Measurements from ENCODE around the gene CNR1. TPM values are rescaled to one million over a fixed set of nuclear protein-coding genes. Genes with fewer than 3 reads are reported as not detected.

The CNR1 gene
- total RNA-seq, 1 experiment from 2014 or later, result 0.48 TPM

GRCh38 chr6:88137915-88138314 lies 28.2 kb downstream of the CNR1 start (continued):
- TF ChIP-seq, protein P1, sequence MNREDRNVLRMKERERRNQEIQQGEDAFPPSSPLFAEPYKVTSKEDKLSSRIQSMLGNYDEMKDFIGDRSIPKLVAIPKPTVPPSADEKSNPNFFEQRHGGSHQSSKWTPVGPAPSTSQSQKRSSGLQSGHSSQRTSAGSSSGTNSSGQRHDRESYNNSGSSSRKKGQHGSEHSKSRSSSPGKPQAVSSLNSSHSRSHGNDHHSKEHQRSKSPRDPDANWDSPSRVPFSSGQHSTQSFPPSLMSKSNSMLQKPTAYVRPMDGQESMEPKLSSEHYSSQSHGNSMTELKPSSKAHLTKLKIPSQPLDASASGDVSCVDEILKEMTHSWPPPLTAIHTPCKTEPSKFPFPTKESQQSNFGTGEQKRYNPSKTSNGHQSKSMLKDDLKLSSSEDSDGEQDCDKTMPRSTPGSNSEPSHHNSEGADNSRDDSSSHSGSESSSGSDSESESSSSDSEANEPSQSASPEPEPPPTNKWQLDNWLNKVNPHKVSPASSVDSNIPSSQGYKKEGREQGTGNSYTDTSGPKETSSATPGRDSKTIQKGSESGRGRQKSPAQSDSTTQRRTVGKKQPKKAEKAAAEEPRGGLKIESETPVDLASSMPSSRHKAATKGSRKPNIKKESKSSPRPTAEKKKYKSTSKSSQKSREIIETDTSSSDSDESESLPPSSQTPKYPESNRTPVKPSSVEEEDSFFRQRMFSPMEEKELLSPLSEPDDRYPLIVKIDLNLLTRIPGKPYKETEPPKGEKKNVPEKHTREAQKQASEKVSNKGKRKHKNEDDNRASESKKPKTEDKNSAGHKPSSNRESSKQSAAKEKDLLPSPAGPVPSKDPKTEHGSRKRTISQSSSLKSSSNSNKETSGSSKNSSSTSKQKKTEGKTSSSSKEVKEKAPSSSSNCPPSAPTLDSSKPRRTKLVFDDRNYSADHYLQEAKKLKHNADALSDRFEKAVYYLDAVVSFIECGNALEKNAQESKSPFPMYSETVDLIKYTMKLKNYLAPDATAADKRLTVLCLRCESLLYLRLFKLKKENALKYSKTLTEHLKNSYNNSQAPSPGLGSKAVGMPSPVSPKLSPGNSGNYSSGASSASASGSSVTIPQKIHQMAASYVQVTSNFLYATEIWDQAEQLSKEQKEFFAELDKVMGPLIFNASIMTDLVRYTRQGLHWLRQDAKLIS (CRISPR knock-in tag; IDR thresholded peaks at IDR 0.05; ENCODE audit: borderline replicate concordance), result no peak
- TF ChIP-seq OVOL2 (CRISPR knock-in tag; IDR thresholded peaks at IDR 0.05; ENCODE audit: borderline replicate concordance), result no peak

GRCh38 chr6:88135578-88136114 lies 30.5 kb downstream of the CNR1 start:
- no peaks in the 10 kb centered on the region for H3K36me3 Mint-ChIP-seq
- peaks cover 6% of the 10 kb centered on the region; the same call in 1 of the 2 replicates for H3K4me1 Mint-ChIP-seq
- ATAC-seq (no peak), DNase-seq (ENCODE audit: low spot score) (no peak)
- H3K4me3 Mint-ChIP-seq, result no peak overlapping the region
- ChIA-PET CTCF (no interaction called here), POLR2A (no interaction called here)
- TF ChIP-seq TEAD1 (CRISPR knock-in tag; IDR thresholded peaks at IDR 0.05), result no peak
- TF ChIP-seq, protein P2, sequence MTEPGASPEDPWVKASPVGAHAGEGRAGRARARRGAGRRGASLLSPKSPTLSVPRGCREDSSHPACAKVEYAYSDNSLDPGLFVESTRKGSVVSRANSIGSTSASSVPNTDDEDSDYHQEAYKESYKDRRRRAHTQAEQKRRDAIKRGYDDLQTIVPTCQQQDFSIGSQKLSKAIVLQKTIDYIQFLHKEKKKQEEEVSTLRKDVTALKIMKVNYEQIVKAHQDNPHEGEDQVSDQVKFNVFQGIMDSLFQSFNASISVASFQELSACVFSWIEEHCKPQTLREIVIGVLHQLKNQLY (CRISPR knock-in tag; IDR thresholded peaks at IDR 0.05), result no peak
- TF ChIP-seq OVOL2 (CRISPR knock-in tag; IDR thresholded peaks at IDR 0.05; ENCODE audit: borderline replicate concordance), result no peak
- TF ChIP-seq CREB1 (CRISPR knock-in tag; IDR thresholded peaks at IDR 0.05), result no peak
- no peak for TF ChIP-seq ZNF317 (CRISPR knock-in tag; IDR thresholded peaks at IDR 0.05; ENCODE audit: borderline replicate concordance, low read depth)
- TF ChIP-seq RELA (CRISPR knock-in tag; IDR thresholded peaks at IDR 0.05; ENCODE audit: borderline replicate concordance), result no peak
- TF ChIP-seq, protein P1 (CRISPR knock-in tag; IDR thresholded peaks at IDR 0.05; ENCODE audit: borderline replicate concordance), result no peak
- TF ChIP-seq HMGA2 (CRISPR knock-in tag; IDR thresholded peaks at IDR 0.05), result no peak
- TF ChIP-seq ZNF232 (CRISPR knock-in tag; IDR thresholded peaks at IDR 0.05), result no peak
- no peak for TF ChIP-seq NFE2L1 (CRISPR knock-in tag; IDR thresholded peaks at IDR 0.05)
- no peak for TF ChIP-seq FOXK1 (CRISPR knock-in tag; IDR thresholded peaks at IDR 0.05)
- TF ChIP-seq NFYB (CRISPR knock-in tag; conservative IDR thresholded peaks at IDR 0.05; ENCODE audit: low read depth), result no peak
- TF ChIP-seq ELF4 (CRISPR knock-in tag; IDR thresholded peaks at IDR 0.05; ENCODE audit: low read depth), result no peak
- no peak for TF ChIP-seq FOXJ3 (CRISPR knock-in tag; IDR thresholded peaks at IDR 0.05; ENCODE audit: borderline replicate concordance)
- no peak for TF ChIP-seq ZNF423 (CRISPR knock-in tag; IDR thresholded peaks at IDR 0.05)
- no peaks in the 10 kb centered on the region for H3K9me3 Mint-ChIP-seq
- no peaks in the 10 kb centered on the region; the same call in 1 of the 2 replicates for H3K27me3 Mint-ChIP-seq (ENCODE audit: low read depth)
- no peak overlapping the region for H3K27ac Mint-ChIP-seq

GRCh38 chr6:88134575-88134974 lies 31.6 kb downstream of the CNR1 start:
- CTCF ChIA-PET, result no interaction called here
- Mint-ChIP-seq H3K9me3 (no peaks in the 10 kb centered on the region), H3K27ac (no peak overlapping the region)
- TF ChIP-seq USF2 (CRISPR knock-in tag; IDR thresholded peaks at IDR 0.05) (no peak), ETV6 (CRISPR knock-in tag; IDR thresholded peaks at IDR 0.05) (no peak), CREM (CRISPR knock-in tag; IDR thresholded peaks at IDR 0.05) (no peak), CREB1 (CRISPR knock-in tag; IDR thresholded peaks at IDR 0.05) (no peak), HMGA2 (CRISPR knock-in tag; IDR thresholded peaks at IDR 0.05) (no peak), NR2C2 (CRISPR knock-in tag; IDR thresholded peaks at IDR 0.05) (no peak), MXD4 (CRISPR knock-in tag; IDR thresholded peaks at IDR 0.05; ENCODE audit: borderline replicate concordance) (no peak), ZNF263 (CRISPR knock-in tag; IDR thresholded peaks at IDR 0.05; ENCODE audit: low read depth) (no peak), KAT7 (CRISPR knock-in tag; IDR thresholded peaks at IDR 0.05; ENCODE audit: borderline replicate concordance) (no peak)
- TF ChIP-seq, protein P3, sequence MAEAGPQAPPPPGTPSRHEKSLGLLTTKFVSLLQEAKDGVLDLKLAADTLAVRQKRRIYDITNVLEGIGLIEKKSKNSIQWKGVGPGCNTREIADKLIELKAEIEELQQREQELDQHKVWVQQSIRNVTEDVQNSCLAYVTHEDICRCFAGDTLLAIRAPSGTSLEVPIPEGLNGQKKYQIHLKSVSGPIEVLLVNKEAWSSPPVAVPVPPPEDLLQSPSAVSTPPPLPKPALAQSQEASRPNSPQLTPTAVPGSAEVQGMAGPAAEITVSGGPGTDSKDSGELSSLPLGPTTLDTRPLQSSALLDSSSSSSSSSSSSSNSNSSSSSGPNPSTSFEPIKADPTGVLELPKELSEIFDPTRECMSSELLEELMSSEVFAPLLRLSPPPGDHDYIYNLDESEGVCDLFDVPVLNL (CRISPR knock-in tag; IDR thresholded peaks at IDR 0.05; ENCODE audit: borderline replicate concordance, low read depth), result no peak
- TF ChIP-seq, protein P2 (CRISPR knock-in tag; IDR thresholded peaks at IDR 0.05), result no peak

More at GRCh38 chr6:88134575-88134974, 31.6 kb downstream of the CNR1 start:
- DNase-seq (ENCODE audit: low spot score) (no peak), ATAC-seq (no peak)
- Mint-ChIP-seq H3K36me3 (no peaks in the 10 kb centered on the region), H3K4me1 (no peaks in the 10 kb centered on the region), H3K4me3 (no peak overlapping the region), H3K27me3 (ENCODE audit: low read depth) (peaks cover 7% of the 10 kb centered on the region; the same call in 1 of the 2 replicates)
- POLR2A ChIA-PET, result no interaction called here

Data from WTC11 (cell line).